Kidney (tissue), 14 donors: Measurements from ENCODE around the gene RAB34. TPM values are rescaled to one million over a fixed set of nuclear protein-coding genes. Genes with fewer than 3 reads are reported as not detected.

Experiments
- DNase-seq, 5 donors: peaks; one replicate each; pipeline ENCODE4 v3.0.0-alpha.2; 2013 to 2020
- FAIRE-seq: peaks from 2 replicates; lab custom pipeline; 2012; peaks lifted over from hg19 to GRCh38; lab: Jason Lieb, UNC
- H3K27ac ChIP-seq, 2 donors: one replicate each; pipeline ENCODE4 v1.7.0; 2013; ENCODE audit warnings: low read depth in 2 of 2, low read length in 2 of 2, inconsistent platforms in 1 of 2
- H3K27me3 ChIP-seq: one replicate; pipeline ENCODE4 v1.7.1; 2013; ENCODE audit warnings: low read length, inconsistent platforms; ENCODE audit not compliant: control insufficient read depth, insufficient read depth
- H3K36me3 ChIP-seq, 3 donors: one replicate each; pipeline versions ENCODE4 v1.7.0 to v1.7.1; 2013; ENCODE audit warnings: low read length in 3 of 3, control low read depth in 1 of 3, inconsistent platforms in 1 of 3; ENCODE audit not compliant: insufficient read depth in 3 of 3, control insufficient read depth in 2 of 3
- H3K4me1 ChIP-seq, 3 donors: one replicate each; pipeline versions ENCODE4 v1.7.0 to v1.7.1; 2013; ENCODE audit warnings: low read length in 3 of 3, inconsistent platforms in 1 of 3, low read depth in 1 of 3; ENCODE audit not compliant: control insufficient read depth in 2 of 3, insufficient read depth in 2 of 3
- H3K4me3 ChIP-seq, 3 donors: one replicate each; pipeline versions ENCODE4 v1.7.0 to v1.8.1; 2013; ENCODE audit warnings: low read length in 3 of 3, control low read depth in 1 of 3, inconsistent platforms in 1 of 3
- H3K9ac ChIP-seq, 3 donors: one replicate each; pipeline versions ENCODE4 v1.7.0 to v1.7.1; 2013; ENCODE audit warnings: low read length in 3 of 3, control low read depth in 1 of 3, inconsistent platforms in 1 of 3
- H3K9me3 ChIP-seq, 3 donors: one replicate each; pipeline versions ENCODE4 v1.7.0 to v1.7.1; 2013; ENCODE audit warnings: low read length in 3 of 3, control low read depth in 1 of 3, inconsistent platforms in 1 of 3; ENCODE audit not compliant: control insufficient read depth in 2 of 3, insufficient read depth in 1 of 3
- CTCF ChIP-seq: IDR thresholded peaks from 3 replicates; pipeline ENCODE4 v1.5.1; 2012; ENCODE audit warnings: mild to moderate bottlenecking, moderate library complexity, borderline replicate concordance; ENCODE audit not compliant: insufficient read depth; ENCODE audit errors: extremely low read depth
- intact Hi-C: fragments of 100-400 bp; cut with DNase I; formaldehyde crosslinking; loops from one replicate; pipeline ENCODE4 v1.11.1; 2022
- polyA plus RNA-seq: library from polyadenylated mRNA; stranded (reverse); fragments of 350-450 nt; fragmentation: Illumina TruSeq; extraction: RNeasy Lipid Tissue Mini Kit (QIAGEN cat#74804); gene quantifications from one replicate; pipeline ENCODE4 v1.2.3, GENCODE V29; 2014; ENCODE audit warnings: low read depth, low replicate concordance; ENCODE audit not compliant: insufficient read depth
- total RNA-seq: library from RNA; stranded (reverse); fragmentation: NEBNext Ultra II Directional; extraction: Animal tissue kit (Norgen Biotek cat#: 25700); gene quantifications from one replicate; pipeline ENCODE4 v1.2.1, GENCODE V29; 2021
- donor health status: control.
- donor health status: control.
- donor health status: control.
- donor health status: control.
- donor health status: control.
- donor health status: DM: yes; HTN: yes; CAD: no.
- donor health status: Normal renal cell carcinoma (clear cell type).

RAB34 gene
- total and polyA plus RNA-seq, 2 donors from 2014 or later, result 119 to 128 TPM

- Histone ChIP-seq H3K9me3 (no peaks in the 10 kb centered on the region), H3K27me3 (no peaks in the 10 kb centered on the region), H3K36me3 (peaks cover 0 to 15% (median 5%) of the 10 kb centered on the region in 3 donors), H3K4me3 (no peak overlapping the region), H3K4me1 (peaks cover 6 to 28% (median 11%) of the 10 kb centered on the region in 3 donors), H3K27ac (no peak overlapping the region), H3K9ac (no peak overlapping the region)
- no peak for DNase-seq
- no peak for FAIRE-seq
- no peak for TF ChIP-seq CTCF
- intact Hi-C loops, result no loop called here
These were observed 2.5 kb downstream of the RAB34 start for GRCh38 chr17:28715217-28715616.

GRCh38 chr17:28714281-28714680, 3.4 kb downstream of the RAB34 start:
- Histone ChIP-seq H3K36me3 (peaks cover 0 to 15% (median 5%) of the 10 kb centered on the region in 3 donors), H3K4me1 (peaks cover 6 to 28% (median 11%) of the 10 kb centered on the region in 3 donors), H3K27ac (no peak overlapping the region), H3K9ac (no peak overlapping the region), H3K27me3 (no peaks in the 10 kb centered on the region), H3K9me3 (no peaks in the 10 kb centered on the region), H3K4me3 (no peak overlapping the region)
- DNase-seq, result no peak
- FAIRE-seq, result no peak
- TF ChIP-seq CTCF, result no peak
- intact Hi-C loops, result no loop called here

- Histone ChIP-seq H3K27me3 (no peaks in the 10 kb centered on the region), H3K9ac (no peak overlapping the region), H3K9me3 (no peaks in the 10 kb centered on the region), H3K4me3 (no peak overlapping the region), H3K36me3 (peaks cover 0 to 15% (median 5%) of the 10 kb centered on the region in 3 donors), H3K4me1 (peaks cover 4 to 17% (median 8%) of the 10 kb centered on the region in 3 donors), H3K27ac (no peak overlapping the region)
- DNase-seq, result peak in 1 of 5 donors; percentile 27
- intact Hi-C loops, result no loop called here
- FAIRE-seq, result no peak
- no peak for TF ChIP-seq CTCF
These were observed 4.8 kb downstream of the RAB34 start for GRCh38 chr17:28712705-28713415.
